Dendritic cell treated with granulocyte-macrophage colony-stimulating factor and Interleukin-4, amounts not matched to agents 40 ng/mL and 50 ng/mL, for 4 days (primary cell): Measurements from ENCODE around the gene TCHH.

ENCODE experiments used
- H3K27ac Mint-ChIP-seq: one replicate; pipeline ENCODE4 v1.8.0; 2022; ENCODE audit warnings: mild to moderate bottlenecking, mixed read lengths
- H3K27me3 Mint-ChIP-seq: one replicate; pipeline ENCODE4 v1.8.0; 2022; ENCODE audit warnings: mild to moderate bottlenecking, mixed read lengths
- H3K36me3 Mint-ChIP-seq: one replicate; pipeline ENCODE4 v1.8.0; 2022; ENCODE audit warnings: low read depth, mixed read lengths
- H3K4me1 Mint-ChIP-seq: one replicate; pipeline ENCODE4 v1.8.0; 2022; ENCODE audit warnings: low read depth, mixed read lengths
- H3K4me3 Mint-ChIP-seq: one replicate; pipeline ENCODE4 v1.8.0; 2022; ENCODE audit warnings: mild to moderate bottlenecking, moderate library complexity, mixed read lengths
- H3K9me3 Mint-ChIP-seq: one replicate; pipeline ENCODE4 v1.8.0; 2022; ENCODE audit warnings: mixed read lengths
- intact Hi-C: fragments of 100-400 bp; cut with micrococcal nuclease; formaldehyde crosslinking; loops from one replicate; pipeline ENCODE4 v1.15.0; 2022

Gene TCHH

DNA sequence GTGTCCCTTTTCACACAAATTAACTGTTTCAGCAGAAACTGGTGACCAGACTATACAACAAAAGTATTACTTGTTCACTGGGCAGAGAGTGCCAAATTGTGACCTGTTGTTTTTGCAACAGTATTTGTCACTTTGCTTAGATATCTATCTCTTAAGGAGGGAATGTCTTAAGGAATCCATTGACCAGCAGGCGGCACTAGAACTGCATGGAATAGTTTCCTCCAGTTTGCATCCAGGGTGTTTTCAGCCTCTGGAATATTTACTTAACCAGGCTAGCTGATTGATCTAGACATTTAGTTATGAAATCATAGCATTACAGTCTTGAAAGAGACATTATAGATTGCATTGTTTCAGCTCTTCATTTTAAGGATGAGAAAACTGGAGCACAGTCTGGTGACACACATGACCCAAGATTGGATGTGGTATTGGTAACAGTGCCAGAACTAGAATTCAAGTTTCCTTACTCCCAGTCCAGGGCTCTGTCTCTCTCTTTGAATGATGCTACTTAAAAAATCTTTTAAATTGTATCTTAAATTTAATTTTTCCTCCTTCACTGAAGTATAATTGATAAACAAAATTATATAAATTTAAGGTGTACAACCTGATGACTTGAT is 26.8 kb upstream of the TCHH start:
- H3K27me3 Mint-ChIP-seq = peaks cover 29% of the 10 kb centered on the region
- intact Hi-C loops = loop anchor here (1.0 to 2.0 kb wide), 2 partner anchors 40 to 89 kb away; no protein-coding TSS in a partner anchor
- H3K27ac Mint-ChIP-seq = no peak overlapping the region
- no peaks in the 10 kb centered on the region for H3K36me3 Mint-ChIP-seq
- peaks cover 19% of the 10 kb centered on the region for H3K4me1 Mint-ChIP-seq
- no peak overlapping the region for H3K4me3 Mint-ChIP-seq
- H3K9me3 Mint-ChIP-seq = no peaks in the 10 kb centered on the region

DNA sequence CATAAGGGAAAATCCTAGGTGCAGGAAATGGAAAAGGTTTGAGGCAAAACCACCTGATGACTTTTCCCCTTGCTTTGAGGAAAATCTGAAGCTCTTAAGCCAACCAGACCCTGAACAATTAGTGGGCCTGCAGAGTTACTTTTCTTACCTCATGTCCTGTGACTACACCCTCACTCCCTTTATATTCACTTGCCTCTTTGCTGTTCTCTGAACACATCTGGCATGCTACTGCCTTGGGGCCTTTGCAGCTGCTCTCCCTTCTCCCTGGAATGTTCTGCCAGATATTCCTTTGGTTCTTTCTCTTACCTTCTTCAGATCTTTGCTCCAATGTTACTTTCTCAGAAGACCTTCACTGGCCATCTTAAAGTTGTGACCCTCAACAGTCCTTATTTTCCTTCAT is 22.0 kb upstream of the TCHH start:
- Mint-ChIP-seq H3K4me1 (no peaks in the 10 kb centered on the region), H3K9me3 (no peaks in the 10 kb centered on the region), H3K36me3 (no peaks in the 10 kb centered on the region), H3K4me3 (no peak overlapping the region), H3K27me3 (peaks cover 50% of the 10 kb centered on the region), H3K27ac (no peak overlapping the region)
- intact Hi-C loops = no loop called here

DNA sequence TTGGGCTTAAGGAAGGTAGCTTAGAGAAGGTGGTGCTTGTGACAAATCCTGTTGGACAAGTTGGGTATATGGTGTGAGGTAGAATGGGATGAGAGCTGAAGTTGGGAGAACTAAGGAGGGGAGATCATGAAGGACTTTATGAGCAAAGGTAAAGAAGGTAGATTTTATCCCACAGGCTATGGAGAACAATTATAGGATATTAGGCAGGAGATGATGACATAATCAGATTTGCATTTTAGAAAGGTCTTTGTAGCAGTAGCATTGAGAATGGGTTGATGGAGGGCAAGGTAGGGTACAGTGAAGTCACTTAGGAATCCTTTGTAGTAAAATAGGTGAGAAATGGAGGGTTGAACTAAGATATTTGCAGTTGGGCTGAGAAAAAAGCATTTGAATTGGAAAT is 14.9 kb upstream of the TCHH start:
- peaks cover 59% of the 10 kb centered on the region for H3K27me3 Mint-ChIP-seq
- intact Hi-C loops = no loop called here
- no peaks in the 10 kb centered on the region for H3K4me1 Mint-ChIP-seq
- no peaks in the 10 kb centered on the region for H3K9me3 Mint-ChIP-seq
- no peaks in the 10 kb centered on the region for H3K36me3 Mint-ChIP-seq
- no peak overlapping the region for H3K4me3 Mint-ChIP-seq
- H3K27ac Mint-ChIP-seq = no peak overlapping the region

DNA sequence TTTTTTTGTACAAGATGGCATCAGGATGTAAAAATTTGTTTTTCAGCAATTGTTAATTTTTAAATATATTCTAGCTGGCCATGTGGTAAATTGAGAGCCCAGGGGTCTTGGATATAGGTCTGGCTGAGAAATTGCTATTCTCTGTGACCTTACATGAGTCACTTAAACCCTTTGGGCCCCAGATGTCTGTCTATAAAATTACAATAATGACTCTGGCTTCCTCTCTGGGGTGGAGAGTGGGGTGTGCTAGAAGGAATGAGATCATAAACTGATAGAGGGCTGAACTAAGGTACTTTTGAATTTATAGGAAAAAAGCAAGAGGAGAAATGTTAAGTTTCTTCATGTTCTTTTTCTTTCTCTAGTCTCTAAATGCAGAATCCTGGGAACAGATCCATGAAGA is 12.4 kb upstream of the TCHH start:
- peaks cover 58% of the 10 kb centered on the region for H3K27me3 Mint-ChIP-seq
- intact Hi-C loops = no loop called here

DNA sequence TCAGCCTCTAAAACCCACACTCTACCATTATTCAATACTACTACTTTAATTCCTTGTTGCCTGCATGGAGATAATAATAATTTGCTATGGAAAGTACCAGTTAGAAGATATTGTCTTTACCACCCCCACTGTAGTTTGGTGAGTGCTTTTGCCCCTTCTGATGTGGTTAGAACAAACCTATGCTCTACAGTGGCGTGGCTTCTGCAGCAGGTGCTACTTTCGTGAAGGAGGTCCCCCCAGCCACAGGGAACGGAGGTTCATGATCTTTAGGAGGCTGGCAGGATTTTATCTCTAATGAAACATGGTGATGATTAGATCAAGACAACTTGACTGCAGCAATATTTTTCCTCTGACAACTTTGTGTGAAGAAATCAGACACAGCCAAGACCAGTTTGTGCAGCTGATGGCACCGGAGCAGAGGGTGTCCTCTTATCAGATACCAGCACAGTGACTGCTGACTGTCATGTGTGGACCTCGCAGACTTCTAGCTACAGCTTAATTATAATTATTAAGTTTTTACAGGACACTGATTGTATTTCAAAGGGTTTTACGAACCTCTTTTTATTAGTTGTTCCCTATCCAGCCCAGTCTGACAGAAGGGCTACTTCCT is 10.7 kb upstream of the TCHH start:
- H3K9me3 Mint-ChIP-seq = no peaks in the 10 kb centered on the region
- no peaks in the 10 kb centered on the region for H3K36me3 Mint-ChIP-seq
- H3K27ac Mint-ChIP-seq = no peak overlapping the region
- intact Hi-C loops = no loop called here
- no peak overlapping the region for H3K4me3 Mint-ChIP-seq
- H3K27me3 Mint-ChIP-seq = peaks cover 51% of the 10 kb centered on the region
- H3K4me1 Mint-ChIP-seq = no peaks in the 10 kb centered on the region

More for the DNA sequence above, 12.4 kb upstream of the TCHH start:
- H3K9me3 Mint-ChIP-seq = no peaks in the 10 kb centered on the region
- H3K36me3 Mint-ChIP-seq = no peaks in the 10 kb centered on the region
- no peak overlapping the region for H3K4me3 Mint-ChIP-seq
- H3K27ac Mint-ChIP-seq = no peak overlapping the region
- no peaks in the 10 kb centered on the region for H3K4me1 Mint-ChIP-seq

DNA sequence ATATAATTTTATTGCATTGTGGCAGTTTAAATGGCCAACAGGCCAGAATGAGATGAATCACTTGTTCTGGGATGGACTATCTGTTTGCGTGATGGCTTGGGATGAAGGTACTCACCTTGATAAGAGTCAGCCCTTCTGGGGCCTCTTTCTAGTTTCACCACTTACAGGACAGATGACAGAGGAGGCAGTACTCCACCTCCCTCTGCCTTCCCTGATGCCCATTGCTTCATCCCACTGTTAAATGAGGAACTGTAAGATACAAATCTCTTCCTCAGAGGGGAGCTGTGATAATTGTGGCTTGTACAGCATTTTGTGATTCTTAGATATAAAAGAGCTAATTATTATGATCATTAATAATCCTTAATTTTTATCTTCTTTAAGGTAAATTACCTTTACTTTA is 3.7 kb upstream of the TCHH start:
- intact Hi-C loops = no loop called here
- H3K27me3 Mint-ChIP-seq = peaks cover 53% of the 10 kb centered on the region
- H3K4me1 Mint-ChIP-seq = no peaks in the 10 kb centered on the region
- no peak overlapping the region for H3K27ac Mint-ChIP-seq
- H3K4me3 Mint-ChIP-seq = no peak overlapping the region
- H3K36me3 Mint-ChIP-seq = no peaks in the 10 kb centered on the region
- H3K9me3 Mint-ChIP-seq = no peaks in the 10 kb centered on the region

DNA sequence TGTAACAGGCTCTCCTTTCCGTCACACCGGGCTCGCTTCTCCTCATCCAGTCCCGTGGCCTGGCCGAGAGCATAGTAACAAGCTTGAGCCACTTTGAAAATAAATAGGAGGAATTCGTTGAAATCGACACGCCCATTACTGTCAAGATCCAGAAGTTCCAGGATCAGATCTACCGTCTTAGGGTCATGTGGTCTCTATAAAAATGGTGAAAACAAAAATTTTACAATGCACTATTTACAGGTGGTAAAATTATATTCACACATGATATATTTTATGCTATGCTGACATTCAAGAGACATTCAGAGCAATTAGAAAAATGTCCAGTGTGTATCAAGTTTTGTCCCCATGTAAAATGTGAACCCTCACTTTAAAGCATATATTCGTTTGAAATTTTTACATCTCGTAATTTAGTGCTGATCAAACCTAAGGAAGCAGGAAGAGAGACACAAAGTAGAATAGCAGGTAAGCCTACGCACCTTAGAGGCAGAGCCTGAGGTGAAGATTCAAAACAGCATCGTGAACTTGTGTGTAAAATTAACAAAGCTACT is 2.3 kb downstream of the TCHH start:
- Mint-ChIP-seq H3K36me3 (no peaks in the 10 kb centered on the region), H3K27ac (no peak overlapping the region), H3K9me3 (no peaks in the 10 kb centered on the region), H3K27me3 (peaks cover 25% of the 10 kb centered on the region), H3K4me3 (no peak overlapping the region), H3K4me1 (no peaks in the 10 kb centered on the region)
- intact Hi-C loops = no loop called here

DNA sequence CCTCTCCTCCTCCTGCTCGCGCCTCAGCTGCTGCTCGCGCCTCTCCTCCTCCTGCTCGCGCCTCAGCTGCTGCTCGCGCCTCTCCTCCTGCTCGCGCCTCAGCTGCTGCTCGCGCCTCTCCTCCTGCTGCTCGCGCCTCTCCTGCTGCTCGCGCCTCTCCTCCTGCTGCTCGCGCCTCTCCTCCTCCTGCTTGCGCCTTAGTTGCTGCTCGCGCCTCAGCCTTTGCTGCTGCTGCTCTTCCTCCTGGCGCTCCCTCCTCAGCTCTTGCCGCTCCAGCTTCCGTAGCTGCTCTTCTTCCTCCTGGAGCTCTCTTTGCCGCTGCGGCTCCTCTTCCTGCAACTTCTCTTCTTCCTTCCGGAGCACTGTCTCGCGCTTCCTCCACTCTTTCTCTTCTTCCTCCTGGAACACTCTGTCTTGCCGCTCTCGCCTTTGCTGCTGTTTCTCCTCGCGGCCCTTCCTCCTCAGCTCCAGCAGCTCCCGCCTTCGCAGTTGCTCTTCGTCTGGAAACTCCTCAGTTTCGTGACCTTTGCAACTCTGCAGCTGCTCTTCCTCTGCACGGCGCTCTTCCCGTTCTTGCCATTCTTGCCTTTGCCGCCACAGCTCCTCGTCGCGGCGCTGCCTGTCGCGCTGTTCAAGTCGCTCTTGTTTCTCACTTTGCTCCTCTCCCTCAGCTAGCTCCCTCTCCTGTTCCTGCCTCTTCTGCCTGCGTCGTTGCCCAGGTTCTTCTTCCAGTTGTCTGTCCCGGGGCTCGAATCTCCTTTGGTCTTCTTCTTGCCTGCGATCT is 3.0 kb downstream of the TCHH start:
- no peaks in the 10 kb centered on the region for H3K9me3 Mint-ChIP-seq
- H3K27me3 Mint-ChIP-seq = peaks cover 30% of the 10 kb centered on the region
- no peaks in the 10 kb centered on the region for H3K4me1 Mint-ChIP-seq
- H3K36me3 Mint-ChIP-seq = no peaks in the 10 kb centered on the region
- intact Hi-C loops = no loop called here
- H3K4me3 Mint-ChIP-seq = no peak overlapping the region
- no peak overlapping the region for H3K27ac Mint-ChIP-seq

DNA sequence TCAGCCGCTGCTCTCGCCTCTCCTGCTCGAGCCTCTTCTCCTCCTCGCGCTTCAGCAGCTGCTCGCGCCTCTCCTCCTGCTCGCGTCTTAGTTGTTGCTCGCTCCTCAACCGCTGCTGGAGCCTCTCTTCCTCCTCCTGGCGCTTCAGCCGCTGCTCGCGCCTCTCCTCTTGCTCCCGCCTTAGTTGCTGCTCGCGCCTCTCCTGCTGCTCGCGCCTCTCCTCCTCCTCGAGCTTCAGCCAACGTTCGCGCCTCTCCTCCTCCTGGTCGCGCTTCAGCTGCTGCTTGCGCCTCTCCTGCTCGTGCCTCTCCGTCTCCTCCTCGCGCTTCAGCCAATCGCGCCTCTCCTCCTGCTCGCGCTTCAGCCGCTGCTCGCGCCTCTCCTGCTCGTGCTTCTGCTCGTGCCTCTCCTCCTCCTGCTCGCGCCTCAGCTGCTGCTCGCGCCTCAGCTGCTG is 3.7 kb downstream of the TCHH start:
- no peaks in the 10 kb centered on the region for H3K9me3 Mint-ChIP-seq
- no peak overlapping the region for H3K4me3 Mint-ChIP-seq
- H3K27ac Mint-ChIP-seq = no peak overlapping the region
- intact Hi-C loops = no loop called here
- no peaks in the 10 kb centered on the region for H3K36me3 Mint-ChIP-seq
- no peaks in the 10 kb centered on the region for H3K4me1 Mint-ChIP-seq
- H3K27me3 Mint-ChIP-seq = peaks cover 23% of the 10 kb centered on the region

DNA sequence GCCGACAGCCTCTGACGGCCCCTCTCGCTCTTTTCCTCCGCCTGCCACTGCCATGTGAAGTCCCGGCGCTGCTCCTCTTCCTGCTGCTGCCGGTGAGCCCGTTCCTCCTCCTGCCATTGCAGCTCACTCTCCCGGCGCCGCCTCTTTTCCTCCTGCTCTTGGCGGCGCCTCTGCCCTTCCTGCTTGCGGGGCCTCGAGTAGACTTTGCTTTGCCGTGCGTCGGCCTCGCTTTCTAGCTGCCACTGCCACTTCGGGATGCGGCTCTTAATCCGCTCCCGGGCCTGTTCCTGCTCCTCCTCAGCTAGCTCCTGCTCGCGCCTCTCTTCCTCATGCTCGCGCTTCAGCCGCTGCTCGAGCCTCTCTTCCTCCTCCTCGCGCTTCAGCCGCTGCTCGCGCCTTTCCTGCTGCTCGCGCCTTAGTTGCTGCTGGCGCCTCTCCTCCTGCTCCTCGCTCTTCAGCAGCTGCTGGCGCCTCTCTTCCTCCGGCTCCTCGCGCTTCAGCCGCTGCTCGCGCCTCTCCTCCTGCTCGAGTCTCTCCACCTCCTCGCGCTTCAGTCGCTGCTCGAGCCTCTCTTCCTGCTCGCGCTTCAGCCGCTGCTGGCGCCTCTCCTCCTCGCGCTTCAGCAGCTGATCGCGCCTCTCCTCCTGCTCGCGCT is 4.3 kb downstream of the TCHH start:
- Mint-ChIP-seq H3K36me3 (no peaks in the 10 kb centered on the region), H3K9me3 (no peaks in the 10 kb centered on the region), H3K4me3 (no peak overlapping the region), H3K4me1 (no peaks in the 10 kb centered on the region), H3K27me3 (peaks cover 20% of the 10 kb centered on the region), H3K27ac (no peak overlapping the region)
- intact Hi-C loops = no loop called here

DNA sequence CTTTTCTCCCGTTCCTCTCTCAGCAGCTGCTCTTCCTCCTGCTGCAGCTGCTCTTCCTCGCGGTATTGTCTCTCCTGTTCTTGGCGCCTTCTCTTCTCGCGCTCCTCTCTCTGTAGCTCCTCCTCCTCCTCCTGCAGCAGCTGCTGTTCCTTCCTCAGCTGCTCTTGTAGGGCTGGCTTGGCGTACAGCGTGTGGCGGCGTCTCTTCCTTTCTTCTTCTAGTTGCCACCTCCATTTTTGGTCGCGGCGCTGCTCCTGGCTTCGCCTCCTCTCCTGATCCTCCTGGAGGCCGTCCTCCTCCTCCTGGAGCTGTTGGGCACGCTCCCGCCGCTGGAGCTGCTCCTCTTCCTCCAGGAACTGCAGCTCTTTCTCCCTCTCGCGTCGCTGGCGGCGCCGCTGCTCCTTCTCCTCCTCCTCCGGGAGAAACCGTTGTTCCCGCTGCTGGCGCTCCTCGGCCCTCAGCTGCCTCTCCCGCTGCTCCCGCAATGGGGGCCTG is 4.8 kb downstream of the TCHH start:
- H3K27ac Mint-ChIP-seq = no peak overlapping the region
- H3K36me3 Mint-ChIP-seq = no peaks in the 10 kb centered on the region
- peaks cover 22% of the 10 kb centered on the region for H3K27me3 Mint-ChIP-seq
- no peaks in the 10 kb centered on the region for H3K4me1 Mint-ChIP-seq
- H3K4me3 Mint-ChIP-seq = no peak overlapping the region
- H3K9me3 Mint-ChIP-seq = no peaks in the 10 kb centered on the region
- intact Hi-C loops = no loop called here

DNA sequence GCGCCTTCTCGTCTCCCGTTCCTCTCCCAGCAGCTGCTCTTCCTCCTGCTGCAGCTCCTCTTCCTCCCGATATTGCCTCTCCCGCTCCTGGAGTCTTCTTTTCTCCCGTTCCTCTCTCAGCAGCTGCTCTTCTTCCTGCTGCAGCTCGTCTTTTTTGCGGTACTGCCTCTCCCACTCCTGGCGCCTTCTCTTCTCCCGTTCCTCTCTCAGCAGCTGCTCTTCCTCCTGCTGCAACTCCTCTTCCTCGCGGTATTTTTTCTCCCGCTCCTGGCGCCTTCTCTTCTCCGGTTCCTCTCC is 5.3 kb downstream of the TCHH start:
- no peaks in the 10 kb centered on the region for H3K4me1 Mint-ChIP-seq
- H3K27me3 Mint-ChIP-seq = peaks cover 22% of the 10 kb centered on the region
- H3K4me3 Mint-ChIP-seq = no peak overlapping the region
- H3K9me3 Mint-ChIP-seq = no peaks in the 10 kb centered on the region
- no peaks in the 10 kb centered on the region for H3K36me3 Mint-ChIP-seq
- intact Hi-C loops = loop anchor here (5.0 kb wide), 1 partner anchor 58 kb away; no protein-coding TSS in a partner anchor
- H3K27ac Mint-ChIP-seq = no peak overlapping the region

DNA sequence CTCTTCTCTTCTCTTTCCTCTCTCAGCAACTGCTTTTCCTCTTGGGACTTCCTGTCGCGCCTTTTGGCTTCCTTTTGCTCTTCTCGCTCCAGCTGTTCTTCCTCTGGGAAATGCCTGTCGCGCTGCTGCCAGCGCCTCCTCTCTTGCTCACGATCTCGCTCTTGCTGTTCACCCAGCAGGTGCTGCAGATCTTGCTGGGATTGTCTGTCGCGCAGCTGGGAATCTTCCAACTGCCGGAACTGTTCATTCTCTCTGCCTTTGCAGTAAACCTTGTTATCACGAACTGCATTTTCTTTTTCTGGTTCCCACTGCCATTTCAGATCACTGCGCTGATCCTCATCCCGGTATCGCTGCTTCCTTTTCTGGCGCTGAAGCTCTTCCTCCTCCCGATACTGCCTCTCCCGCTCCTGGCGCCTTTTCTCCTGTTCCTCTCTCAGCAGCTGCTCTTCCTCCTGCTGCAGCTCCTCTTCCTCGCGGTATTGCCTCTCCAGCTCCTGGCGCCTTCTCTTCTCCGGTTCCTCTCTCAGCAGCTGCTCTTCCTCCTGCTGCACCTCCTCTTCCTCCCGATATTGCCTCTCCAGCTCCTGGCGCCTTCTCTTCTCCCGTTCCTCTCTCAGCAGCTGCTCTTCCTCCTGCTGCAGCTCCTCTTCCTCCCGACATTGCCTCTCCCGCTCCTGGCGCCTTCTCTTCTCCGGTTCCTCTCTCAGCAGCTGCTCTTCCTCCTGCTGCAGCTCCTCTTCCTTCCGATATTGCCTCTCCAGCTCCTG is 5.8 kb downstream of the TCHH start:
- Mint-ChIP-seq H3K27me3 (peaks cover 21% of the 10 kb centered on the region), H3K27ac (no peak overlapping the region), H3K9me3 (no peaks in the 10 kb centered on the region), H3K36me3 (no peaks in the 10 kb centered on the region), H3K4me3 (no peak overlapping the region), H3K4me1 (no peaks in the 10 kb centered on the region)
- intact Hi-C loops = loop anchor here (5.0 kb wide), 1 partner anchor 57 kb away; no protein-coding TSS in a partner anchor
